HCT116 (cell line): Measurements from ENCODE around the gene PLCL2. TPM values are rescaled to one million over a fixed set of nuclear protein-coding genes. Genes with fewer than 3 reads are reported as not detected.

ENCODE experiments used
- ATAC-seq: fragments of 200-7000 bp; cut with Tn5 transposase; 2 replicates; pipeline ENCODE4 v1.9.1; 2020; ENCODE audit warnings: mild to moderate bottlenecking, moderate library complexity
- BruUV-seq: library from RNA; stranded (reverse); fragments of 400-500 nt; replicated peaks from 2 replicates; lab custom pipeline; 2021; lab: Mats Ljungman, UMichigan
- CTCF ChIA-PET: fragments of 300-600 bp; sonication (Branson Sonifier 250); formaldehyde crosslinking; loops from one replicate; lab custom pipeline; 2021; ENCODE audit warnings: antibody characterized with exemption; lab: Charles Lee
- POLR2A ChIA-PET: fragments of 300-600, 350-600 bp; sonication (Branson Sonifier 250); formaldehyde crosslinking; loops from one replicate; lab custom pipeline; 2021; ENCODE audit warnings: antibody characterized with exemption; lab: Charles Lee
- RAD21 ChIA-PET, 2 experiments: fragments of 300-600 bp; sonication (Branson Sonifier 250); formaldehyde crosslinking; loops; one replicate each; lab custom pipeline; 2023; ENCODE audit warnings: low total read pairs in 2 of 2; ENCODE audit not compliant: uncharacterized antibody in 2 of 2, unreplicated experiment in 2 of 2, low non-redundant PET in 1 of 2; lab: Charles Lee
- DNase-seq: peaks from one replicate; pipeline ENCODE4 v3.0.0-alpha.2; 2010; ENCODE audit warnings: low read depth, low spot score
- H2AFZ ChIP-seq: fragments of 200-600 bp; shearing (Covaris generic), sonication (generic); 2 replicates; pipeline ENCODE4 v1.6.1; 2017; ENCODE audit warnings: low read depth, mixed run types, mixed read lengths, antibody characterized with exemption, low read length; ENCODE audit not compliant: poor library complexity, severe bottlenecking
- H3K27ac ChIP-seq: 2 replicates; pipeline ENCODE4 v1.5.1; 2012; ENCODE audit warnings: low read depth, low read length
- H3K27me3 ChIP-seq: fragments of 200-600 bp; sonication (generic); 2 replicates; pipeline ENCODE4 v1.6.1; 2016; ENCODE audit warnings: mixed run types, low read length, mixed read lengths; ENCODE audit not compliant: insufficient read depth
- H3K36me3 ChIP-seq, 2 experiments: fragments of 200-500 bp in 1 of 2; fragments of 200-600 bp in 1 of 2; sonication (Bioruptor generic) in 1 of 2; sonication (generic) in 1 of 2; 2 replicates each; pipeline versions ENCODE4 v1.5.1 to v1.6.1; 2014 to 2016; ENCODE audit warnings: low read length in 2 of 2, inconsistent platforms in 1 of 2, mixed read lengths in 1 of 2, mixed run types in 1 of 2; ENCODE audit not compliant: insufficient read depth in 2 of 2, control insufficient read depth in 1 of 2
- H3K4me1 ChIP-seq, 2 experiments: fragments of 200-600 bp in 1 of 2; sonication (generic) in 1 of 2; 2 replicates each; pipeline versions ENCODE4 v1.5.1 to v1.6.1; 2012 to 2017; ENCODE audit warnings: low read length in 2 of 2, inconsistent platforms in 1 of 2, mild to moderate bottlenecking in 1 of 2, mixed read lengths in 1 of 2, mixed run types in 1 of 2, moderate library complexity in 1 of 2; ENCODE audit not compliant: insufficient read depth in 2 of 2, control insufficient read depth in 1 of 2
- H3K4me2 ChIP-seq: fragments of 200-600 bp; sonication (generic); 2 replicates; pipeline ENCODE4 v1.6.1; 2017; ENCODE audit warnings: mixed run types, low read length, mixed read lengths
- H3K4me3 ChIP-seq, 2 experiments: fragments of 200-600 bp in 1 of 2; sonication (generic) in 1 of 2; replicated peaks in 1 of 2; 2 replicates each; pipeline ENCODE4 v1.5.1; 2011 to 2016; ENCODE audit warnings: low read length in 2 of 2, control low read depth in 1 of 2, low read depth in 1 of 2, mild to moderate bottlenecking in 1 of 2, mixed read lengths in 1 of 2, mixed run types in 1 of 2
- H3K79me2 ChIP-seq: fragments of 200-600 bp; sonication (generic); 2 replicates; pipeline ENCODE4 v1.6.1; 2017; ENCODE audit warnings: mild to moderate bottlenecking, mixed run types, low read length, moderate library complexity, mixed read lengths; ENCODE audit not compliant: insufficient read depth
- H3K9ac ChIP-seq: fragments of 200-600 bp; sonication (generic); 2 replicates; pipeline ENCODE4 v1.6.1; 2016; ENCODE audit warnings: low read length, mixed read lengths
- H3K9me2 ChIP-seq: fragments of 200-600 bp; sonication (generic), shearing (Covaris generic); 2 replicates; pipeline ENCODE4 v1.6.1; 2017; ENCODE audit warnings: mixed run types, mild to moderate bottlenecking, moderate library complexity; ENCODE audit not compliant: insufficient read depth
- H3K9me3 ChIP-seq, 2 experiments: fragments of 200-500 bp in 1 of 2; fragments of 200-600 bp in 1 of 2; sonication (Bioruptor generic) in 1 of 2; sonication (generic) in 1 of 2; 2 replicates each; pipeline ENCODE4 v1.6.1; 2014 to 2017; ENCODE audit warnings: low read length in 2 of 2, mixed read lengths in 2 of 2, inconsistent platforms in 1 of 2, low read depth in 1 of 2, mild to moderate bottlenecking in 1 of 2, mixed run types in 1 of 2, moderate library complexity in 1 of 2; ENCODE audit not compliant: control insufficient read depth in 1 of 2, insufficient read depth in 1 of 2
- H4K20me1 ChIP-seq: fragments of 200-600 bp; sonication (generic), shearing (Covaris generic); 2 replicates; pipeline ENCODE4 v1.6.1; 2017; ENCODE audit warnings: mixed run types, mild to moderate bottlenecking, moderate library complexity; ENCODE audit not compliant: insufficient read depth
- CTCF ChIP-seq, 3 experiments: fragments of 200-600 bp in 1 of 3; sonication (generic) in 1 of 3; IDR thresholded peaks in 2 of 3; conservative IDR thresholded peaks in 1 of 3; 2 replicates each; pipeline ENCODE4 v1.5.1; 2012 to 2017; ENCODE audit warnings: low read depth in 2 of 3, low read length in 2 of 3, antibody characterized with exemption in 1 of 3, borderline replicate concordance in 1 of 3, control low read depth in 1 of 3, mild to moderate bottlenecking in 1 of 3, mixed read lengths in 1 of 3, mixed run types in 1 of 3, moderate library complexity in 1 of 3; ENCODE audit not compliant: insufficient read depth in 1 of 3
- EGR1 ChIP-seq: IDR thresholded peaks from 2 replicates; pipeline ENCODE4 v1.6.1; 2012; ENCODE audit warnings: low read depth
- EZH2 ChIP-seq: fragments of 200-600 bp; sonication (generic); IDR thresholded peaks from 2 replicates; pipeline ENCODE4 v1.6.1; 2017; ENCODE audit warnings: antibody characterized with exemption, mixed run types
- MAX ChIP-seq: IDR thresholded peaks from 2 replicates; pipeline ENCODE4 v1.6.1; 2012
- POLR2AphosphoS5 ChIP-seq: IDR thresholded peaks from 2 replicates; pipeline ENCODE4 v1.6.1; 2011; ENCODE audit warnings: mild to moderate bottlenecking, low read depth, low read length, moderate library complexity
- REST ChIP-seq: IDR thresholded peaks from 2 replicates; pipeline ENCODE4 v1.6.1; 2012; ENCODE audit warnings: low read depth
- SP1 ChIP-seq: IDR thresholded peaks from 2 replicates; pipeline ENCODE4 v1.6.1; 2012; ENCODE audit warnings: low read depth
- ZFX ChIP-seq: fragments of 450-650 bp; IDR thresholded peaks from 2 replicates; pipeline ENCODE4 v1.6.1; 2017
- intact Hi-C: fragments of 100-400 bp; cut with micrococcal nuclease; formaldehyde crosslinking; loops from 2 replicates; pipeline ENCODE4 v1.10.0; 2022
- total RNA-seq: library from RNA; stranded (reverse); gene quantifications from one replicate; pipeline ENCODE4 v1.2.1, GENCODE V29; 2021; ENCODE audit not compliant: unreplicated experiment
- TF ChIP-seq, protein P1 (sequence below): IDR thresholded peaks from 2 replicates; pipeline ENCODE4 v1.6.1; 2012

PLCL2 gene
- total RNA-seq, 1 experiment from 2014 or later, result 2.2 TPM

- Histone ChIP-seq H3K9me2 (no peaks in the 10 kb centered on the region), H3K4me3 (no peak overlapping the region), H3K4me2 (no peak overlapping the region), H3K9ac (no peak overlapping the region), H3K4me1 (no peaks in the 10 kb centered on the region), H3K27ac (no peak overlapping the region), H2AFZ (no peak overlapping the region), H3K36me3 (no peaks in the 10 kb centered on the region), H4K20me1 (no peaks in the 10 kb centered on the region), H3K79me2 (no peaks in the 10 kb centered on the region), H3K27me3 (no peaks in the 10 kb centered on the region), H3K9me3 (no peaks in the 10 kb centered on the region)
- ATAC-seq (no peak), DNase-seq (no peak)
- intact Hi-C loops, result no loop called here
- BruUV-seq, result no TSS peak
- TF ChIP-seq CTCF (IDR thresholded peaks at IDR 0.05 in 2 of 3, conservative IDR thresholded peaks at IDR 0.05 in 1 of 3; ENCODE audit: borderline replicate concordance in 1 of 3, insufficient read depth in 1 of 3, low read depth in 2 of 3, low read length in 2 of 3) (peak in 1 of 3 experiments; percentile 25; a peak in 1 of 6 replicates), ZFX (no peak)
- RAD21 ChIA-PET, result no interaction called here
- CTCF ChIA-PET, result interaction anchor here (0.8 to 1.3 kb wide), 3 partner anchors 9 to 44 kb away, joined by 3 to 8 read pairs (median 3); partner anchors contain the start of gene PLCL2
- POLR2A ChIA-PET, result no interaction called here
Observed at GRCh38 chr3:16871915-16872842, 12.6 kb upstream of the PLCL2 start.

DNA sequence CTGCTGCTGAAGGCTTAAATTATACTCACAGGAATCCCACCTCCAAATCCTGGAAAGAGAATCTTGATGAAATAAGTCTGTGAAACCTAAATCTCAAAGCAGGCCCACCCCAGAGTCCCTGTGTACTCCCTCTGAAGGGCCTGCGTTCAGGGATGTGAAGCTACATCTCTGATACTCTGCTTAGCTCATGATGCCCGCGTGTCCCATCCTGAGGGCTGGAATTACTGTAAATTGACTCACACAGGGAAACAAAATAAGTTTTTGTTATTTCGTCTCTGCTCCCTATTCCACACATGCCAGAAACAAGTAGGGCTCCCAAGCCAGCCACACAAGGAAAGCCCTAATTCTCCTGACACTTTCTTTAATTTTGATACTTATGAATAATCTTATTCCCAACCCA lies 10.9 kb upstream of the PLCL2 start:
- H3K36me3 ChIP-seq, result no peaks in the 10 kb centered on the region
- no peaks in the 10 kb centered on the region for H3K79me2 ChIP-seq
- CTCF ChIA-PET, result interaction anchor here (1.1 kb wide), 1 partner anchor 10 kb away, joined by 3 read pairs; no protein-coding TSS in a partner anchor
- no peak overlapping the region for H2AFZ ChIP-seq
- intact Hi-C loops, result no loop called here
- no peak for ATAC-seq
- no peaks in the 10 kb centered on the region for H3K4me1 ChIP-seq
- RAD21 ChIA-PET, result no interaction called here
- no peak overlapping the region for H3K9ac ChIP-seq
- H3K4me3 ChIP-seq, result no peak overlapping the region
- DNase-seq, result no peak
- POLR2A ChIA-PET, result no interaction called here
- no TSS peak for BruUV-seq
- no peak overlapping the region for H3K4me2 ChIP-seq
- H3K9me3 ChIP-seq, result no peaks in the 10 kb centered on the region
- no peaks in the 10 kb centered on the region for H4K20me1 ChIP-seq
- no peaks in the 10 kb centered on the region for H3K27me3 ChIP-seq
- H3K9me2 ChIP-seq, result no peaks in the 10 kb centered on the region
- H3K27ac ChIP-seq, result no peak overlapping the region
- no peak for TF ChIP-seq MAX
- TF ChIP-seq EZH2, result no peak
- no peak for TF ChIP-seq SP1
- no peak for TF ChIP-seq POLR2AphosphoS5
- no peak for TF ChIP-seq REST
- TF ChIP-seq, protein P1, sequence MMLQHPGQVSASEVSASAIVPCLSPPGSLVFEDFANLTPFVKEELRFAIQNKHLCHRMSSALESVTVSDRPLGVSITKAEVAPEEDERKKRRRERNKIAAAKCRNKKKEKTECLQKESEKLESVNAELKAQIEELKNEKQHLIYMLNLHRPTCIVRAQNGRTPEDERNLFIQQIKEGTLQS, result no peak
- no peak for TF ChIP-seq EGR1
